Fibroblast of pulmonary artery (primary cell): ENCODE data around the gene MYH10.

Source experiments
- DNase-seq: peaks from one replicate; pipeline ENCODE4 v3.0.0-alpha.2; 2010; ENCODE audit warnings: low read depth
- H3K4me3 ChIP-seq: replicated peaks from 2 replicates; pipeline ENCODE4 v1.5.1; 2011; ENCODE audit warnings: low read depth, mild to moderate bottlenecking, control low read depth, low read length, moderate library complexity
- CTCF ChIP-seq: IDR thresholded peaks from 2 replicates; pipeline ENCODE4 v1.5.1; 2011; ENCODE audit warnings: mild to moderate bottlenecking, control low read depth, low read length, inconsistent platforms; ENCODE audit errors: missing control alignments

MYH10 gene

GRCh38 chr17:8630227-8630801 lies at the start of gene MYH10:
Gene MYH10 (minus strand): TSS chr17:8630725. CDS start chr17:8623246, 7,479 bp downstream.
- no peak for TF ChIP-seq CTCF
- no peak for DNase-seq
- H3K4me3 ChIP-seq = peak within 1 kb of the TSS; percentile 95

- TF ChIP-seq CTCF = no peak
- no peak overlapping the region for H3K4me3 ChIP-seq
- no peak for DNase-seq
Observed at GRCh38 chr17:8679126-8679525, 48.6 kb upstream of the MYH10 start.

- no peak for DNase-seq
- no peak overlapping the region for H3K4me3 ChIP-seq
- no peak for TF ChIP-seq CTCF
Observed at GRCh38 chr17:8675306-8675705, 44.8 kb upstream of the MYH10 start.

GRCh38 chr17:8674344-8675305 lies 44.1 kb upstream of the MYH10 start:
- peak; percentile 80 for DNase-seq
- H3K4me3 ChIP-seq = no peak overlapping the region
- TF ChIP-seq CTCF = no peak

- peak; percentile 94 for DNase-seq
- no peak overlapping the region for H3K4me3 ChIP-seq
- TF ChIP-seq CTCF = no peak
Observed at GRCh38 chr17:8673612-8674011, 43.1 kb upstream of the MYH10 start.

- no peak for DNase-seq
- TF ChIP-seq CTCF = no peak
- H3K4me3 ChIP-seq = no peak overlapping the region
Observed at GRCh38 chr17:8672326-8672725, 41.8 kb upstream of the MYH10 start.
